B cell (primary cell): ENCODE measurements around the gene P4HA2. TPM values are rescaled to one million over a fixed set of nuclear protein-coding genes. Genes with fewer than 3 reads are reported as not detected.

Experiments used
- ATAC-seq: fragments of 200-7000 bp; cut with Tn5 transposase; one replicate; pipeline ENCODE4 v1.10.0; 2021; ENCODE audit warnings: low read depth, mild to moderate bottlenecking, moderate number of reproducible peaks, moderate library complexity
- CTCF ChIA-PET: fragments of 350-600 bp; sonication (Branson Sonifier 250); formaldehyde crosslinking; loops from one replicate; lab custom pipeline; 2021; ENCODE audit warnings: antibody characterized with exemption, inconsistent platforms; lab: Charles Lee
- POLR2A ChIA-PET: fragments of 350-600 bp; sonication (Branson Sonifier 250); formaldehyde crosslinking; loops from one replicate; lab custom pipeline; 2021; ENCODE audit warnings: antibody characterized with exemption; lab: Charles Lee
- DNase-seq: peaks from one replicate; pipeline ENCODE4 v3.0.0; 2013
- H2AFZ ChIP-seq: 2 replicates; pipeline ENCODE4 v1.6.1; 2012; ENCODE audit warnings: mild to moderate bottlenecking, low read depth, low read length; ENCODE audit not compliant: insufficient read depth, poor library complexity, severe bottlenecking
- H3K27ac ChIP-seq, 2 donors: 1 replicate in 1 of 2; 2 replicates in 1 of 2; pipeline ENCODE4 v1.5.1; 2012 to 2013; ENCODE audit warnings: low read length in 2 of 2, mild to moderate bottlenecking in 2 of 2, moderate library complexity in 1 of 2
- H3K27me3 ChIP-seq, 4 experiments: fragments of 200-600 bp in 1 of 4; sonication (generic) in 1 of 4; replicated peaks in 1 of 4; 1 replicate in 2 of 4; 2 replicates in 2 of 4; pipeline versions ENCODE4 v1.6.1 to v1.7.0; 2013 to 2016; ENCODE audit warnings: low read length in 3 of 4, mild to moderate bottlenecking in 2 of 4, mixed read lengths in 1 of 4, moderate library complexity in 1 of 4; ENCODE audit not compliant: insufficient read depth in 4 of 4, control insufficient read depth in 3 of 4; ENCODE audit errors: control extremely low read depth in 1 of 4
- H3K36me3 ChIP-seq, 2 experiments: replicated peaks in 1 of 2; 1 replicate in 1 of 2; 2 replicates in 1 of 2; pipeline versions ENCODE4 v1.6.1 to v1.7.1; 2013; ENCODE audit warnings: low read length in 1 of 2; ENCODE audit not compliant: insufficient read depth in 2 of 2, control insufficient read depth in 1 of 2; ENCODE audit errors: control extremely low read depth in 1 of 2, extremely low read depth in 1 of 2
- H3K4me1 ChIP-seq, 2 donors: fragments of 200-600 bp in 1 of 2; sonication (generic) in 1 of 2; 1 replicate in 1 of 2; 2 replicates in 1 of 2; pipeline versions ENCODE4 v1.5.1 to v1.6.1; 2013 to 2017; ENCODE audit warnings: low read length in 2 of 2; ENCODE audit not compliant: control insufficient read depth in 2 of 2, insufficient read depth in 2 of 2
- H3K4me2 ChIP-seq: replicated peaks from 2 replicates; pipeline ENCODE3; 2012; ENCODE audit warnings: mild to moderate bottlenecking, low read depth, low read length; ENCODE audit not compliant: poor library complexity, severe bottlenecking
- H3K4me3 ChIP-seq, 5 experiments: fragments of 200-600 bp in 1 of 5; sonication (generic) in 1 of 5; 1 replicate in 3 of 5; 2 replicates in 2 of 5; pipeline versions ENCODE4 v1.5.1 to v1.7.0; 2011 to 2016; ENCODE audit warnings: low read length in 4 of 5, mild to moderate bottlenecking in 4 of 5, low read depth in 2 of 5, control low read depth in 1 of 5, moderate library complexity in 1 of 5; ENCODE audit not compliant: insufficient read depth in 1 of 5; ENCODE audit errors: control extremely low read depth in 1 of 5, extremely low read depth in 1 of 5
- H3K79me2 ChIP-seq: fragments of 200-600 bp; sonication (generic); one replicate; pipeline ENCODE4 v1.6.0; 2016; ENCODE audit warnings: low read length; ENCODE audit not compliant: control insufficient read depth, insufficient read depth
- H3K9ac ChIP-seq: fragments of 200-600 bp; sonication (generic); 2 replicates; pipeline ENCODE4 v1.6.1; 2017; ENCODE audit warnings: mild to moderate bottlenecking, low read length, moderate library complexity
- H3K9me3 ChIP-seq, 3 donors: one replicate each; pipeline versions ENCODE4 v1.6.1 to v1.7.1; 2013; ENCODE audit warnings: low read length in 2 of 3; ENCODE audit not compliant: control insufficient read depth in 2 of 3, insufficient read depth in 1 of 3; ENCODE audit errors: control extremely low read depth in 1 of 3
- H4K20me1 ChIP-seq: 2 replicates; pipeline ENCODE4 v1.6.0; 2012; ENCODE audit warnings: mild to moderate bottlenecking, low read length; ENCODE audit not compliant: insufficient read depth, control insufficient read depth, poor library complexity, severe bottlenecking
- H3K27ac Mint-ChIP-seq: one replicate; pipeline ENCODE4 v1.8.0; 2021; ENCODE audit warnings: mixed read lengths
- H3K27me3 Mint-ChIP-seq: one replicate; pipeline ENCODE4 v1.8.0; 2021; ENCODE audit warnings: mixed read lengths
- H3K4me1 Mint-ChIP-seq: one replicate; pipeline ENCODE4 v1.8.0; 2021; ENCODE audit warnings: mixed read lengths
- H3K4me3 Mint-ChIP-seq: one replicate; pipeline ENCODE4 v1.8.0; 2021; ENCODE audit warnings: mixed read lengths
- H3K9me3 Mint-ChIP-seq: one replicate; pipeline ENCODE4 v1.8.0; 2022; ENCODE audit warnings: mixed read lengths; ENCODE audit not compliant: insufficient read depth
- EZH2 ChIP-seq: IDR thresholded peaks from 2 replicates; pipeline ENCODE4 v1.6.1; 2012; ENCODE audit warnings: borderline replicate concordance, low read depth, mild to moderate bottlenecking, moderate library complexity, low read length; ENCODE audit not compliant: insufficient read depth, poor library complexity, severe bottlenecking
- WGBS: methylation state at CpG from one replicate; pipeline ENCODE4 v1.1.5; 2013; ENCODE audit warnings: missing lambda C conversion rate; ENCODE audit not compliant: insufficient coverage; 5-methylcytosine and 5-hydroxymethylcytosine counted together
- intact Hi-C: fragments of 100-400 bp; cut with micrococcal nuclease; formaldehyde crosslinking; loops from one replicate; pipeline ENCODE4 v1.10.0; 2022
- polyA plus RNA-seq: library from polyadenylated mRNA; depleted of rRNA; stranded (reverse); fragments of >200 nt; gene quantifications from 2 replicates; pipeline ENCODE4 v1.2.3, GENCODE V29; 2012
- total RNA-seq, 2 donors: library from RNA; stranded (reverse); fragments of 120-200 nt in 1 of 2; gene quantifications; 1 replicate in 1 of 2; 2 replicates in 1 of 2; pipeline versions ENCODE4 v1.2.3 to v1.2.4, GENCODE V29; 2013 to 2022
- TF ChIP-seq, protein P1 (sequence below): fragments of 200-600 bp; IDR thresholded peaks from one replicate; pipeline ENCODE4 v1.8.0; 2022; ENCODE audit warnings: antibody characterized with exemption, mild to moderate bottlenecking

Gene P4HA2
- total and polyA plus RNA-seq, 2 donors (not counting 1 experiment from before 2014, with no cell fraction given): 0.09 to 0.25 TPM

DNA sequence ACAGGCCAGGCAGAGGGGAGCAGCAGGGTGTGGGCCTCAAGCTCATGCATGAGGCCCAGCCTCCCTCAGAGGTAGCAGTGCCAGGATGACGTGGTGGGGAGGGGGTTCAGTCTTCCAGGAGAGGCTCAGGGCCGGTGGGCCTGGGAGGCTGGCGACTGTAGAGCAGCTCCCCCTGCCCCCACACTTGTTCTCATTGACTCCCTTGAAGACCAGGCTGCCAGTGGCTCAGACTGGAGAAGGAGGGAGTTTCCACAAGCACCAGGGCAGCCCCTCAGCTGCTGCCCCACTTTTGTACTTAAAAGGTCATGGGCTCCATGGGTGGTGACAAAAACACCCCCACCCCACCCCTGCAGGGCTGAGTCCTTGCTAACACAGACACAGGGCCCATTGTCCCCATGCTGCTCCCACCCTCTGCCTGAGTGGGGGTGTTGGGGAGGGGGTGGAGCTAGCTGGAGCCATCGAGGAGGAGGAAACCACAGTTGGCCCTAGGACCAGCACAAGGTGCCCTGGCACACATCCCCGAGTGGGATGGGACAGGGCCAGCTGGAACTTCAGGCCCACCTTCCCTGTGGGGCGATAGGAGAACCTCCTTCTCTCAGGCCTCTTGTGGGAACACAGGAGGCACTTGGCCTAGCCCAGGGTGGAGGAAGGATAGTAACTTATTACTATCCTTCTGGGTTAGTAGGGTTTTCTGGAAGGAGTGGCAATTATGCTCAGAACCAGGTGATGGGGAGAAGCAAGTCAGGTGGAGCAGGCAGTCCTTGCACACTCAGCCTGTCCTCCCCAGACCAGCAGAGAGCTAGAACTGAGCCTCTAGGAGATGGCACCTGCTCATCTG, 40.5 kb upstream of the P4HA2 start:
- TF ChIP-seq, protein P1, sequence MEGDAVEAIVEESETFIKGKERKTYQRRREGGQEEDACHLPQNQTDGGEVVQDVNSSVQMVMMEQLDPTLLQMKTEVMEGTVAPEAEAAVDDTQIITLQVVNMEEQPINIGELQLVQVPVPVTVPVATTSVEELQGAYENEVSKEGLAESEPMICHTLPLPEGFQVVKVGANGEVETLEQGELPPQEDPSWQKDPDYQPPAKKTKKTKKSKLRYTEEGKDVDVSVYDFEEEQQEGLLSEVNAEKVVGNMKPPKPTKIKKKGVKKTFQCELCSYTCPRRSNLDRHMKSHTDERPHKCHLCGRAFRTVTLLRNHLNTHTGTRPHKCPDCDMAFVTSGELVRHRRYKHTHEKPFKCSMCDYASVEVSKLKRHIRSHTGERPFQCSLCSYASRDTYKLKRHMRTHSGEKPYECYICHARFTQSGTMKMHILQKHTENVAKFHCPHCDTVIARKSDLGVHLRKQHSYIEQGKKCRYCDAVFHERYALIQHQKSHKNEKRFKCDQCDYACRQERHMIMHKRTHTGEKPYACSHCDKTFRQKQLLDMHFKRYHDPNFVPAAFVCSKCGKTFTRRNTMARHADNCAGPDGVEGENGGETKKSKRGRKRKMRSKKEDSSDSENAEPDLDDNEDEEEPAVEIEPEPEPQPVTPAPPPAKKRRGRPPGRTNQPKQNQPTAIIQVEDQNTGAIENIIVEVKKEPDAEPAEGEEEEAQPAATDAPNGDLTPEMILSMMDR: no peak
- no peak for TF ChIP-seq EZH2
- Mint-ChIP-seq H3K27ac (no peak overlapping the region), H3K27me3 (peaks cover 9% of the 10 kb centered on the region), H3K4me1 (peaks cover 12% of the 10 kb centered on the region), H3K4me3 (no peak overlapping the region), H3K9me3 (no peaks in the 10 kb centered on the region)
- intact Hi-C loops: no loop called here
- H2AFZ ChIP-seq: no peak overlapping the region
- H3K4me2 ChIP-seq: no peak overlapping the region
- no peak overlapping the region for H3K9ac ChIP-seq
- DNase-seq (no peak), ATAC-seq (no peak)
- peaks cover 10 to 12% of the 10 kb centered on the region in 2 donors for H3K4me1 ChIP-seq
- no peak overlapping the region for H3K4me3 ChIP-seq
- H4K20me1 ChIP-seq: no peaks in the 10 kb centered on the region
- ChIA-PET CTCF (no interaction called here), POLR2A (no interaction called here)
- H3K27ac ChIP-seq: no peak overlapping the region
- WGBS: 69% methylated on average over 4 of the region's 6 CpGs
- no peaks in the 10 kb centered on the region for H3K79me2 ChIP-seq
- peaks cover 0 to 19% (median under 1%) of the 10 kb centered on the region in 4 experiments for H3K27me3 ChIP-seq
- H3K36me3 ChIP-seq: no peaks in the 10 kb centered on the region
- peaks cover 0 to 8% (median 0%) of the 10 kb centered on the region in 3 donors for H3K9me3 ChIP-seq

DNA sequence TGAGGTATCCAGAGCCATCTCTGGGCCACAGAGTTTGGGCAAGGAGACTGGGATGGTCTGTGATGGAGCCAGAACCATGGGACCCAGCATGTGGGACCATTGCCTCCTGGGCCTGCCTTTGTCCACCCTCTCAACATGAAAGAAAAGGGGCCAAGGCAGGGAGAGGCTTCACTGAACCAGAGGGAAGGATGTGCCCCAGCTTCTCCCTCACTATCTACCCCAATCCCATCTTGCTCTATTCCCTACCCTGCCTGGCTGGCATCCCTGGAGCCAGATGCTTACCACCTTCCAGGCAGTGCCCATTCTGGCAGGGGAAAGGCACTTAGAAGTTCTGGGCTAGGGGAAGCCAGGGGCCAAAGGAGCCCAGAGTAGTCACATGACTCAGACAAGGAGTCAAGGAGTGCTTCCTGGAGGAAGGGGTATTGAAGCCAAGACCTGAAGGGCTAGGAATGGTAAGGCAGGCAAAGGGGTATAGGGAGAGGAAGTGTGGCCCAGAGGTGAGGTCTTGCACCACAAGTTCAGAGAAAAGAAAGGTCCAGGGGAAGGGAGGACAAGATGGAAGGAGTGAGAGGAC, 39.6 kb upstream of the P4HA2 start:
- Mint-ChIP-seq H3K9me3 (no peaks in the 10 kb centered on the region), H3K27me3 (peaks cover 2% of the 10 kb centered on the region), H3K4me1 (peaks cover 5% of the 10 kb centered on the region), H3K4me3 (no peak overlapping the region), H3K27ac (no peak overlapping the region)
- Histone ChIP-seq H4K20me1 (no peaks in the 10 kb centered on the region), H2AFZ (no peak overlapping the region), H3K9me3 (peaks cover 0 to 8% (median 0%) of the 10 kb centered on the region in 3 donors), H3K4me2 (no peak overlapping the region), H3K79me2 (no peaks in the 10 kb centered on the region), H3K27ac (no peak overlapping the region), H3K27me3 (peaks cover 0 to 13% (median under 1%) of the 10 kb centered on the region in 4 experiments), H3K4me3 (no peak overlapping the region), H3K9ac (no peak overlapping the region), H3K4me1 (peaks cover 5 to 8% of the 10 kb centered on the region in 2 donors), H3K36me3 (no peaks in the 10 kb centered on the region)
- ChIA-PET POLR2A (no interaction called here), CTCF (interaction anchor here (0.6 kb wide), 1 partner anchor 61 kb away, joined by 3 read pairs; no protein-coding TSS in a partner anchor)
- TF ChIP-seq, protein P1: no peak
- no peak for TF ChIP-seq EZH2
- intact Hi-C loops: no loop called here
- no peak for ATAC-seq
- no peak for DNase-seq
